CMK (cell line): ENCODE measurements around the gene TCF3.
"Not testable (repeated sequence)": the region's sequence is repeated elsewhere in the genome, so short reads cannot be mapped to it uniquely, and the experiment has no call there.

Source experiments
- DNase-seq: peaks from one replicate; pipeline ENCODE4 v3.0.0-alpha.2; 2010; ENCODE audit warnings: low read depth

TCF3 gene

GRCh38 chr19:1672769-1673644 is 20.6 kb upstream of the TCF3 start:
- DNase-seq: no peak

- no peak for DNase-seq
These were observed 19.8 kb upstream of the TCF3 start for GRCh38 chr19:1672038-1672768.

GRCh38 chr19:1671716-1672037 is 19.3 kb upstream of the TCF3 start:
- no peak for DNase-seq

- DNase-seq: not testable (repeated sequence)
These were observed 18.3 kb upstream of the TCF3 start for GRCh38 chr19:1670747-1671146.

- no peak for DNase-seq
These were observed 16.3 kb upstream of the TCF3 start for GRCh38 chr19:1668486-1669270.

GRCh38 chr19:1668048-1668485 is 15.7 kb upstream of the TCF3 start:
- no peak for DNase-seq

- DNase-seq: no peak
These were observed 13.2 kb upstream of the TCF3 start for GRCh38 chr19:1665565-1666047.

- DNase-seq: no peak
These were observed 11.4 kb upstream of the TCF3 start for GRCh38 chr19:1663852-1664251.

- DNase-seq: not testable (repeated sequence)
These were observed 10.8 kb upstream of the TCF3 start for GRCh38 chr19:1663227-1663626.

GRCh38 chr19:1661995-1662394 is 9.6 kb upstream of the TCF3 start:
- DNase-seq: no peak

GRCh38 chr19:1659084-1659427 is 6.6 kb upstream of the TCF3 start:
- no peak for DNase-seq

GRCh38 chr19:1658150-1659083 is 6.0 kb upstream of the TCF3 start:
- no peak for DNase-seq

GRCh38 chr19:1657746-1658145 is 5.3 kb upstream of the TCF3 start:
- no peak for DNase-seq

GRCh38 chr19:1656988-1657536 is 4.6 kb upstream of the TCF3 start:
- no peak for DNase-seq

GRCh38 chr19:1655987-1656608 is 3.7 kb upstream of the TCF3 start:
- DNase-seq: no peak

- DNase-seq: peak; percentile 56
These were observed 2.9 kb upstream of the TCF3 start for GRCh38 chr19:1655131-1655981.

- no peak for DNase-seq
These were observed 1.9 kb upstream of the TCF3 start for GRCh38 chr19:1654178-1654792.

GRCh38 chr19:1653300-1653628 is 849 bp upstream of the TCF3 start:
- DNase-seq: no peak

- no peak for DNase-seq
These were observed 685 bp downstream of the TCF3 start for GRCh38 chr19:1651568-1652291.
